ENCODE results near the gene KDM3B.

DNA sequence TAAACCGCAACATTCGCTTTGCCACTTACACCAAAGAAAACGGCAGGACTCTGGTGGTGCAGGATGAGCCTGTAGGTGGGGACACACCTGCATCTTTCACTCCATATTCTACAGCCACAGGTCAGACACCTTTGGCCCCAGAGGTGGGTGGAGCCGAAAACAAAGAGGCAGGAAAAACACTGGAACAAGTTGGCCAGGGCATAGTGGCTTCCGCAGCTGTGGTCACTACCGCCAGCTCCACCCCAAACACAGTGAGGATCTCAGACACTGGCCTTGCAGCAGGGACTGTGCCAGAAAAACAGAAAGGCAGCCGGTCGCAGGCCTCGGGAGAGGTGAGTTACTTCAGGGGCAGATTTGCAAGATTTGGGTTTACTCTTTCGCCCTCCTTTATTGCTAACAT is 33.8 kb downstream of the KDM3B start:
- TF ChIP-seq CTCF (conservative IDR thresholded peaks at IDR 0.05; ENCODE audit: low read length) (no peak), EZH2phosphoT487 (IDR thresholded peaks at IDR 0.05; ENCODE audit: borderline replicate concordance) (no peak)
